ENCODE measurements around the gene HDAC1.

- no peak for TF ChIP-seq POLR2A (IDR thresholded peaks at IDR 0.05)
- TF ChIP-seq CTCF (IDR thresholded peaks at IDR 0.05 in 4 of 5, conservative IDR thresholded peaks at IDR 0.05 in 1 of 5) = no peak
Observed at GRCh38 chr1:32286763-32287162, 5.1 kb upstream of the HDAC1 start.
